A549 (cell line): ENCODE results near the gene CWC15. TPM values are rescaled to one million over a fixed set of nuclear protein-coding genes. Genes with fewer than 3 reads are reported as not detected.

Experiments used
- ATAC-seq, 2 experiments: fragments of 200-7000 bp in 1 of 2; fragments of >200 bp in 1 of 2; cut with Nextera tagmentation in 1 of 2; cut with Tn5 transposase in 1 of 2; 3 replicates each; pipeline versions ENCODE4 v1.8.0 to v1.9.1; 2018 to 2020; ENCODE audit warnings: mild to moderate bottlenecking in 1 of 2, moderate library complexity in 1 of 2
- CTCF ChIA-PET: fragments of 300-600 bp; sonication (Branson Sonifier 250); formaldehyde crosslinking; extraction: SDS; loops from one replicate; lab custom pipeline; 2021; ENCODE audit warnings: antibody characterized with exemption, inconsistent platforms; lab: Yijun Ruan, JAX
- POLR2A ChIA-PET: fragments of 350-600 bp; formaldehyde crosslinking; extraction: SDS; loops from one replicate; lab custom pipeline; 2021; ENCODE audit warnings: antibody characterized with exemption, inconsistent platforms; lab: Yijun Ruan, JAX
- DNase-seq, 2 experiments: peaks; one replicate each; pipeline versions ENCODE4 v3.0.0 to v3.0.0-alpha.2; 2011 to 2016; ENCODE audit warnings: low read depth in 1 of 2, low spot score in 1 of 2
- FAIRE-seq: peaks from 2 replicates; lab custom pipeline; 2011; peaks lifted over from hg19 to GRCh38; lab: Jason Lieb, UNC
- H3K27ac ChIP-seq, 2 experiments: fragments of >200 bp; sonication (Bioruptor Twin); formaldehyde crosslinking; 3 replicates each; pipeline ENCODE4 v1.5.1; 2016 to 2017
- H3K4me1 ChIP-seq: fragments of >200 bp; sonication (Bioruptor Twin); formaldehyde crosslinking; 3 replicates; pipeline ENCODE4 v1.6.1; 2016
- H3K4me2 ChIP-seq: fragments of >200 bp; sonication (Bioruptor Twin); formaldehyde crosslinking; 3 replicates; pipeline ENCODE4 v1.6.1; 2016
- H3K4me3 ChIP-seq: fragments of >200 bp; sonication (Bioruptor Twin); formaldehyde crosslinking; 3 replicates; pipeline ENCODE4 v1.5.1; 2016
- H3K9me3 ChIP-seq: fragments of >200 bp; sonication (Bioruptor Twin); formaldehyde crosslinking; 3 replicates; pipeline ENCODE4 v1.6.1; 2016
- ATOH8 ChIP-seq: fragments of 250-450 bp; sonication (Bioruptor Pico); IDR thresholded peaks from 2 replicates; pipeline ENCODE4 v1.5.0; 2020; ENCODE audit warnings: low read depth, mild to moderate bottlenecking, moderate library complexity
- BCL3 ChIP-seq: fragments of >200 bp; sonication (Bioruptor Twin); formaldehyde crosslinking; IDR thresholded peaks from 3 replicates; pipeline ENCODE4 v1.6.1; 2016
- CEBPB ChIP-seq, 2 experiments: fragments of >200 bp in 1 of 2; sonication (Bioruptor Twin) in 1 of 2; formaldehyde crosslinking in 1 of 2; IDR thresholded peaks; 2 replicates each; pipeline ENCODE4 v1.6.1; 2012 to 2016
- CHD2 ChIP-seq: fragments of 150-350 bp; IDR thresholded peaks from 2 replicates; pipeline ENCODE4 v1.6.1; 2014; ENCODE audit warnings: low read length; ENCODE audit not compliant: partially characterized antibody
- CHD4 ChIP-seq: fragments of 200-600 bp; sonication (generic); IDR thresholded peaks from 2 replicates; pipeline ENCODE4 v1.6.1; 2016; ENCODE audit warnings: antibody characterized with exemption, mild to moderate bottlenecking, borderline replicate concordance
- CTCF ChIP-seq: fragments of >200 bp; sonication (Bioruptor Twin); formaldehyde crosslinking; IDR thresholded peaks from 3 replicates; pipeline ENCODE4 v1.5.1; 2016
- EHF ChIP-seq: fragments of 250-450 bp; sonication (Bioruptor Pico); IDR thresholded peaks from 2 replicates; pipeline ENCODE4 v1.5.0; 2020; ENCODE audit warnings: mild to moderate bottlenecking
- EHMT2 ChIP-seq: fragments of 200-600 bp; sonication (generic); IDR thresholded peaks from 2 replicates; pipeline ENCODE4 v1.6.1; 2016; ENCODE audit warnings: antibody characterized with exemption, low read depth, mild to moderate bottlenecking, moderate library complexity
- FOSL2 ChIP-seq, 2 experiments: fragments of 450-650 bp in 1 of 2; fragments of >200 bp in 1 of 2; sonication (Bioruptor Twin) in 1 of 2; formaldehyde crosslinking; IDR thresholded peaks; 2 replicates each; pipeline versions ENCODE4 v1.5.0 to v1.6.1; 2016 to 2020; ENCODE audit warnings: mild to moderate bottlenecking in 1 of 2, moderate library complexity in 1 of 2
- FOXS1 ChIP-seq: fragments of 250-450 bp; sonication (Bioruptor Pico); IDR thresholded peaks from 2 replicates; pipeline ENCODE4 v1.5.0; 2020; ENCODE audit warnings: mild to moderate bottlenecking, moderate library complexity
- GATA3 ChIP-seq: IDR thresholded peaks from 2 replicates; pipeline ENCODE4 v1.6.1; 2012; ENCODE audit warnings: borderline replicate concordance
- HOXA7 ChIP-seq: fragments of 250-450 bp; sonication (Bioruptor Pico); IDR thresholded peaks from 2 replicates; pipeline ENCODE4 v1.5.0; 2020; ENCODE audit warnings: mild to moderate bottlenecking, moderate library complexity
- HOXB5 ChIP-seq: fragments of 250-450 bp; sonication (Bioruptor Pico); IDR thresholded peaks from 2 replicates; pipeline ENCODE4 v1.5.0; 2020; ENCODE audit warnings: mild to moderate bottlenecking, moderate library complexity
- MAFK ChIP-seq: fragments of 450-650 bp; IDR thresholded peaks from 2 replicates; pipeline ENCODE4 v1.6.1; 2014; ENCODE audit not compliant: partially characterized antibody
- MAX ChIP-seq: IDR thresholded peaks from 2 replicates; pipeline ENCODE4 v1.6.1; 2012
- PBX3 ChIP-seq: IDR thresholded peaks from 2 replicates; pipeline ENCODE4 v1.6.1; 2012
- POLR2AphosphoS2 ChIP-seq: conservative IDR thresholded peaks from 2 replicates; pipeline ENCODE4 v1.6.1; 2012; ENCODE audit warnings: low read length, improper control_type of control experiment, inconsistent platforms
- RARB ChIP-seq: fragments of 250-450 bp; sonication (Bioruptor Pico); IDR thresholded peaks from 2 replicates; pipeline ENCODE4 v1.8.0; 2021; ENCODE audit warnings: mild to moderate bottlenecking, moderate library complexity
- RNF2 ChIP-seq: fragments of 200-600 bp; sonication (generic); IDR thresholded peaks from 2 replicates; pipeline ENCODE4 v1.6.1; 2016; ENCODE audit warnings: low read depth, mild to moderate bottlenecking, antibody characterized with exemption, moderate library complexity, borderline replicate concordance
- ZFP36 ChIP-seq: fragments of 450-650 bp; IDR thresholded peaks from 2 replicates; pipeline ENCODE4 v1.6.1; 2014; ENCODE audit warnings: borderline replicate concordance; ENCODE audit not compliant: partially characterized antibody
- ZNF302 ChIP-seq: fragments of 250-450 bp; sonication (Bioruptor Pico); IDR thresholded peaks from 2 replicates; pipeline ENCODE4 v1.9.0; 2021; ENCODE audit warnings: inconsistent platforms, mild to moderate bottlenecking, moderate library complexity
- ZSCAN20 ChIP-seq: fragments of 250-450 bp; sonication (Bioruptor Pico); IDR thresholded peaks from 2 replicates; pipeline ENCODE4 v1.8.0; 2022; ENCODE audit warnings: mild to moderate bottlenecking, moderate library complexity
- WGBS: methylation state at CpG from one replicate; pipeline ENCODE4 v1.1.6; 2017; ENCODE audit errors: missing lambda C conversion rate; 5-methylcytosine and 5-hydroxymethylcytosine counted together
- polyA plus RNA-seq, 4 experiments: library from polyadenylated mRNA; depleted of rRNA in 3 of 4; stranded (reverse); fragments of >200 nt; fragmentation: RNase III in 1 of 4; extraction: RNeasy Plus Mini Kit Qiagen cat#74134 plus additional on column Dnase treatment in 1 of 4; gene quantifications; 2 replicates in 3 of 4; 3 replicates in 1 of 4; pipeline ENCODE4 v1.2.3, GENCODE V29; 2011 to 2017

CWC15 gene
- polyA plus RNA-seq, 2 of the 4 experiments (the other 2 are of a cell fraction) = 37.6 to 42.8 TPM

- 79% methylated on average over 6 of the region's 6 CpGs for WGBS
- Histone ChIP-seq H3K4me3 (no peak overlapping the region), H3K4me2 (no peak overlapping the region), H3K9me3 (no peaks in the 10 kb centered on the region), H3K27ac (no peak overlapping the region), H3K4me1 (no peaks in the 10 kb centered on the region)
- ATAC-seq = no peak
- ChIA-PET POLR2A (no interaction called here), CTCF (no interaction called here)
- DNase-seq = no peak
- FAIRE-seq = no peak
- TF ChIP-seq CEBPB (IDR thresholded peaks at IDR 0.05) = no peak
- TF ChIP-seq CTCF = no peak
- TF ChIP-seq ZSCAN20 = no peak
- TF ChIP-seq RNF2 = no peak
- TF ChIP-seq BCL3 = no peak
- no peak for TF ChIP-seq FOSL2 (IDR thresholded peaks at IDR 0.05)
- TF ChIP-seq FOSL2 (CRISPR knock-in tag; IDR thresholded peaks at IDR 0.05) = no peak
- no peak for TF ChIP-seq CHD2
- no peak for TF ChIP-seq EHMT2
- TF ChIP-seq POLR2AphosphoS2 = no peak
- TF ChIP-seq ZNF302 (CRISPR knock-in tag) = no peak
- TF ChIP-seq EHF (CRISPR knock-in tag) = no peak
- no peak for TF ChIP-seq HOXA7 (CRISPR knock-in tag)
- TF ChIP-seq ZFP36 = no peak
- TF ChIP-seq PBX3 = no peak
- no peak for TF ChIP-seq MAX
- no peak for TF ChIP-seq GATA3
- no peak for TF ChIP-seq FOXS1 (CRISPR knock-in tag)
- TF ChIP-seq CHD4 = no peak
- TF ChIP-seq HOXB5 (CRISPR knock-in tag) = no peak
- no peak for TF ChIP-seq RARB (CRISPR knock-in tag)
These were observed 24.1 kb upstream of the CWC15 start for GRCh38 chr11:94997437-94997836.

GRCh38 chr11:94993400-94993943, 20.1 kb upstream of the CWC15 start:
- POLR2A ChIA-PET = no interaction called here
- no peak for FAIRE-seq
- TF ChIP-seq ATOH8 (CRISPR knock-in tag) (no peak), MAFK (peak; percentile 9), RNF2 (no peak), MAX (no peak)
- ATAC-seq = no peak
- WGBS = 55% methylated on average over 2 of the region's 2 CpGs
- no peaks in the 10 kb centered on the region for H3K4me1 ChIP-seq
- no peak overlapping the region for H3K4me2 ChIP-seq
- no peak overlapping the region for H3K4me3 ChIP-seq
- H3K9me3 ChIP-seq = no peaks in the 10 kb centered on the region
- H3K27ac ChIP-seq = no peak overlapping the region
- DNase-seq = no peak
- CTCF ChIA-PET = no interaction called here
